Neural progenitor cell (in vitro differentiated cells): Measurements from ENCODE around the gene MPRIP. TPM values are rescaled to one million over a fixed set of nuclear protein-coding genes. Genes with fewer than 3 reads are reported as not detected.

Experiments
- DNase-seq: peaks from one replicate; pipeline ENCODE4 v3.0.0-alpha.2; 2016; ENCODE audit warnings: low spot score
- H2AFZ ChIP-seq: fragments of 200-600 bp; sonication (generic); replicated peaks from 2 replicates; pipeline ENCODE4 v1.6.1; 2016; ENCODE audit warnings: antibody characterized with exemption
- H3F3A ChIP-seq: fragments of 200-600 bp; sonication (generic); 2 replicates; pipeline ENCODE4 v1.6.1; 2016; ENCODE audit warnings: antibody characterized with exemption, low read depth
- H3K27ac ChIP-seq: fragments of 200-600 bp; sonication (generic); 2 replicates; pipeline ENCODE4 v1.5.1; 2016; ENCODE audit warnings: mild to moderate bottlenecking
- H3K27me3 ChIP-seq: fragments of 200-600 bp; sonication (generic); 2 replicates; pipeline ENCODE4 v1.6.1; 2016; ENCODE audit warnings: mild to moderate bottlenecking, moderate library complexity
- H3K36me3 ChIP-seq: fragments of 200-600 bp; sonication (generic); 2 replicates; pipeline ENCODE4 v1.5.1; 2016
- H3K4me1 ChIP-seq: fragments of 200-600 bp; sonication (generic); 2 replicates; pipeline ENCODE4 v1.6.1; 2016; ENCODE audit warnings: mixed run types
- H3K4me2 ChIP-seq: fragments of 200-600 bp; sonication (generic); 2 replicates; pipeline ENCODE4 v1.6.1; 2016
- H3K4me3 ChIP-seq: fragments of 200-600 bp; sonication (generic); 2 replicates; pipeline ENCODE4 v1.5.1; 2016
- H3K79me2 ChIP-seq: fragments of 200-600 bp; sonication (generic); 2 replicates; pipeline ENCODE4 v1.6.1; 2016; ENCODE audit warnings: low read depth
- H3K9ac ChIP-seq: fragments of 200-600 bp; sonication (generic); 2 replicates; pipeline ENCODE4 v1.6.1; 2016
- H3K9me3 ChIP-seq: fragments of 200-600 bp; sonication (generic); 2 replicates; pipeline ENCODE4 v1.5.1; 2016; ENCODE audit warnings: low read depth
- H4K20me1 ChIP-seq: fragments of 200-600 bp; sonication (generic); 2 replicates; pipeline ENCODE4 v1.6.1; 2016; ENCODE audit warnings: low read depth
- H3K27ac Mint-ChIP-seq: 3 replicates; pipeline ENCODE4 v1.8.0; 2021; ENCODE audit warnings: mixed read lengths
- H3K27me3 Mint-ChIP-seq: 2 replicates; pipeline ENCODE4 v1.8.0; 2022; ENCODE audit warnings: low read depth, mild to moderate bottlenecking, inconsistent platforms, moderate library complexity, mixed read lengths; ENCODE audit not compliant: insufficient read depth
- H3K36me3 Mint-ChIP-seq: 3 replicates; pipeline ENCODE4 v1.8.0; 2021; ENCODE audit warnings: mixed read lengths
- H3K4me1 Mint-ChIP-seq: 3 replicates; pipeline ENCODE4 v1.8.0; 2021; ENCODE audit warnings: mixed read lengths
- H3K4me3 Mint-ChIP-seq: 3 replicates; pipeline ENCODE4 v1.8.0; 2021; ENCODE audit warnings: mild to moderate bottlenecking, moderate library complexity, mixed read lengths
- H3K9me3 Mint-ChIP-seq: 3 replicates; pipeline ENCODE4 v1.8.0; 2020; ENCODE audit warnings: mixed read lengths
- EZH2 ChIP-seq: fragments of 200-600 bp; sonication (generic); IDR thresholded peaks from 2 replicates; pipeline ENCODE4 v1.6.1; 2017; ENCODE audit warnings: antibody characterized with exemption, mild to moderate bottlenecking, moderate library complexity
- EZH2phosphoT487 ChIP-seq: fragments of 200-600 bp; sonication (generic); IDR thresholded peaks from 2 replicates; pipeline ENCODE4 v1.6.1; 2017; ENCODE audit warnings: antibody characterized with exemption
- total RNA-seq: library from RNA; depleted of rRNA; stranded (reverse); fragments of >200 nt; gene quantifications from 2 replicates; pipeline ENCODE4 v1.2.3, GENCODE V29; 2015; ENCODE audit warnings: low replicate concordance
- TF ChIP-seq, protein P1 (sequence below): fragments of 200-600 bp; sonication (generic); IDR thresholded peaks from 2 replicates; pipeline ENCODE4 v1.5.1; 2017; ENCODE audit warnings: antibody characterized with exemption, mild to moderate bottlenecking

MPRIP gene
- total RNA-seq, 1 donor from 2014 or later: 42.1 TPM

GRCh38 chr17:17167356-17167755 lies 125.1 kb downstream of the MPRIP start:
- H3K4me3 Mint-ChIP-seq: no peak overlapping the region
- H3K36me3 Mint-ChIP-seq: peaks cover 23% of the 10 kb centered on the region

GRCh38 chr17:17167986-17168385 lies 125.7 kb downstream of the MPRIP start:
- H3K27me3 Mint-ChIP-seq: peaks cover 2% of the 10 kb centered on the region
- no peak overlapping the region for H3K27ac ChIP-seq
- H4K20me1 ChIP-seq: peaks cover 6% of the 10 kb centered on the region
- no peaks in the 10 kb centered on the region for H3K36me3 ChIP-seq
- H3K4me2 ChIP-seq: no peak overlapping the region
- no peak overlapping the region for H3K4me3 Mint-ChIP-seq
- no peak overlapping the region for H3K4me3 ChIP-seq
- H3K9me3 ChIP-seq: no peaks in the 10 kb centered on the region
- no peaks in the 10 kb centered on the region for H3K4me1 ChIP-seq
- H3K79me2 ChIP-seq: no peaks in the 10 kb centered on the region
- H3K27me3 ChIP-seq: no peaks in the 10 kb centered on the region
- no peak for DNase-seq
- H3K9ac ChIP-seq: no peak overlapping the region
- no peaks in the 10 kb centered on the region for H3K4me1 Mint-ChIP-seq
- no peak overlapping the region for H2AFZ ChIP-seq
- H3F3A ChIP-seq: no peaks in the 10 kb centered on the region
- peaks cover 23% of the 10 kb centered on the region for H3K36me3 Mint-ChIP-seq
- TF ChIP-seq, protein P1, sequence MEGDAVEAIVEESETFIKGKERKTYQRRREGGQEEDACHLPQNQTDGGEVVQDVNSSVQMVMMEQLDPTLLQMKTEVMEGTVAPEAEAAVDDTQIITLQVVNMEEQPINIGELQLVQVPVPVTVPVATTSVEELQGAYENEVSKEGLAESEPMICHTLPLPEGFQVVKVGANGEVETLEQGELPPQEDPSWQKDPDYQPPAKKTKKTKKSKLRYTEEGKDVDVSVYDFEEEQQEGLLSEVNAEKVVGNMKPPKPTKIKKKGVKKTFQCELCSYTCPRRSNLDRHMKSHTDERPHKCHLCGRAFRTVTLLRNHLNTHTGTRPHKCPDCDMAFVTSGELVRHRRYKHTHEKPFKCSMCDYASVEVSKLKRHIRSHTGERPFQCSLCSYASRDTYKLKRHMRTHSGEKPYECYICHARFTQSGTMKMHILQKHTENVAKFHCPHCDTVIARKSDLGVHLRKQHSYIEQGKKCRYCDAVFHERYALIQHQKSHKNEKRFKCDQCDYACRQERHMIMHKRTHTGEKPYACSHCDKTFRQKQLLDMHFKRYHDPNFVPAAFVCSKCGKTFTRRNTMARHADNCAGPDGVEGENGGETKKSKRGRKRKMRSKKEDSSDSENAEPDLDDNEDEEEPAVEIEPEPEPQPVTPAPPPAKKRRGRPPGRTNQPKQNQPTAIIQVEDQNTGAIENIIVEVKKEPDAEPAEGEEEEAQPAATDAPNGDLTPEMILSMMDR: no peak
- TF ChIP-seq EZH2phosphoT487: no peak
- no peak for TF ChIP-seq EZH2
- no peak overlapping the region for H3K27ac Mint-ChIP-seq
- no peaks in the 10 kb centered on the region for H3K9me3 Mint-ChIP-seq

More at GRCh38 chr17:17167356-17167755, 125.1 kb downstream of the MPRIP start:
- H3K4me1 ChIP-seq: no peaks in the 10 kb centered on the region
- no peak overlapping the region for H3K27ac Mint-ChIP-seq
- no peaks in the 10 kb centered on the region for H3K27me3 ChIP-seq
- peaks cover 1% of the 10 kb centered on the region for H3K4me1 Mint-ChIP-seq
- no peak overlapping the region for H3K4me2 ChIP-seq
- H2AFZ ChIP-seq: no peak overlapping the region
- H3K4me3 ChIP-seq: no peak overlapping the region
- no peaks in the 10 kb centered on the region for H3F3A ChIP-seq
- no peaks in the 10 kb centered on the region for H3K9me3 Mint-ChIP-seq
- H3K36me3 ChIP-seq: no peaks in the 10 kb centered on the region
- H3K9ac ChIP-seq: no peak overlapping the region
- DNase-seq: no peak
- H4K20me1 ChIP-seq: peaks cover 8% of the 10 kb centered on the region
- no peaks in the 10 kb centered on the region for H3K79me2 ChIP-seq
- no peak overlapping the region for H3K27ac ChIP-seq
- H3K27me3 Mint-ChIP-seq: peaks cover 2% of the 10 kb centered on the region
- H3K9me3 ChIP-seq: no peaks in the 10 kb centered on the region
- TF ChIP-seq EZH2phosphoT487 (no peak), EZH2 (no peak)
- TF ChIP-seq, protein P1: no peak

- no peaks in the 10 kb centered on the region for H3K4me1 Mint-ChIP-seq
- Histone ChIP-seq H3K27me3 (no peaks in the 10 kb centered on the region), H3K4me1 (no peaks in the 10 kb centered on the region), H3K9me3 (no peaks in the 10 kb centered on the region), H3K79me2 (no peaks in the 10 kb centered on the region), H3K4me3 (no peak overlapping the region), H3K36me3 (no peaks in the 10 kb centered on the region), H2AFZ (no peak overlapping the region), H4K20me1 (peaks cover 2% of the 10 kb centered on the region), H3K4me2 (no peak overlapping the region), H3K27ac (no peak overlapping the region), H3K9ac (no peak overlapping the region), H3F3A (no peaks in the 10 kb centered on the region)
- TF ChIP-seq, protein P1: no peak
- TF ChIP-seq EZH2phosphoT487 (no peak), EZH2 (no peak)
- peaks cover 23% of the 10 kb centered on the region for H3K36me3 Mint-ChIP-seq
- no peak overlapping the region for H3K4me3 Mint-ChIP-seq
- no peak overlapping the region for H3K27ac Mint-ChIP-seq
- no peak for DNase-seq
- no peaks in the 10 kb centered on the region for H3K9me3 Mint-ChIP-seq
- H3K27me3 Mint-ChIP-seq: peaks cover 2% of the 10 kb centered on the region
These were observed 126.1 kb downstream of the MPRIP start for GRCh38 chr17:17168401-17168800.
